SK-N-SH (cell line): Measurements from ENCODE around the gene KIF9. TPM values are rescaled to one million over a fixed set of nuclear protein-coding genes. Genes with fewer than 3 reads are reported as not detected.

Experiments used
- CTCF ChIA-PET: fragments of 300-600, 350-600 bp; formaldehyde crosslinking; extraction: SDS; loops from one replicate; lab custom pipeline; 2021; lab: Yijun Ruan, JAX
- POLR2A ChIA-PET: fragments of 350-600 bp; sonication (Branson Sonifier 250); formaldehyde crosslinking; extraction: SDS; loops from one replicate; lab custom pipeline; 2020; ENCODE audit warnings: antibody characterized with exemption, inconsistent platforms; lab: Yijun Ruan, JAX
- DNase-seq: peaks from one replicate; pipeline ENCODE4 v3.0.0; 2012
- H2AFZ ChIP-seq: fragments of 200-600 bp; sonication (generic); 2 replicates; pipeline ENCODE4 v1.8.1; 2016; ENCODE audit warnings: antibody characterized with exemption, mild to moderate bottlenecking, low read depth
- H3F3A ChIP-seq: fragments of 200-600 bp; sonication (generic); replicated peaks from 2 replicates; pipeline ENCODE3; 2016; ENCODE audit warnings: antibody characterized with exemption, mild to moderate bottlenecking; ENCODE audit not compliant: insufficient read depth
- H3K27ac ChIP-seq, 2 experiments: fragments of 200-500 bp in 1 of 2; fragments of 200-600 bp in 1 of 2; sonication (Bioruptor generic) in 1 of 2; sonication (generic), shearing (Covaris generic) in 1 of 2; 2 replicates each; pipeline versions ENCODE4 v1.5.1 to v1.6.1; 2014 to 2016; ENCODE audit warnings: low read depth in 2 of 2, inconsistent platforms in 1 of 2, low read length in 1 of 2, mild to moderate bottlenecking in 1 of 2, mixed read lengths in 1 of 2
- H3K27me3 ChIP-seq: fragments of 200-600 bp; sonication (generic), shearing (Covaris generic); 2 replicates; pipeline ENCODE4 v1.6.1; 2016; ENCODE audit warnings: mixed run types; ENCODE audit not compliant: insufficient read depth
- H3K36me3 ChIP-seq, 2 experiments: fragments of 200-500 bp in 1 of 2; fragments of 200-600 bp in 1 of 2; sonication (Bioruptor generic) in 1 of 2; sonication (generic) in 1 of 2; replicated peaks in 1 of 2; 2 replicates each; pipeline versions ENCODE3 to v1.5.1; 2014 to 2016; ENCODE audit warnings: low read length in 1 of 2, mild to moderate bottlenecking in 1 of 2; ENCODE audit not compliant: insufficient read depth in 2 of 2, control insufficient read depth in 1 of 2
- H3K4me1 ChIP-seq, 2 experiments: fragments of 200-500 bp in 1 of 2; fragments of 200-600 bp in 1 of 2; sonication (Bioruptor generic) in 1 of 2; sonication (generic), shearing (Covaris generic) in 1 of 2; 2 replicates each; pipeline versions ENCODE4 v1.5.1 to v1.6.1; 2014 to 2016; ENCODE audit warnings: low read depth in 1 of 2, low read length in 1 of 2, mixed run types in 1 of 2; ENCODE audit not compliant: insufficient read depth in 2 of 2, control insufficient read depth in 1 of 2
- H3K4me2 ChIP-seq: fragments of 200-600 bp; sonication (generic), shearing (Covaris generic); 2 replicates; pipeline ENCODE4 v1.6.1; 2017; ENCODE audit warnings: mixed run types
- H3K4me3 ChIP-seq, 2 experiments: fragments of 200-500 bp in 1 of 2; fragments of 200-600 bp in 1 of 2; sonication (Bioruptor generic) in 1 of 2; sonication (generic), shearing (Covaris generic) in 1 of 2; 2 replicates each; pipeline versions ENCODE4 v1.5.1 to v1.8.1; 2014 to 2016; ENCODE audit warnings: low read depth in 2 of 2, inconsistent platforms in 1 of 2, low read length in 1 of 2, mild to moderate bottlenecking in 1 of 2, mixed read lengths in 1 of 2, moderate library complexity in 1 of 2
- H3K79me2 ChIP-seq: fragments of 200-600 bp; sonication (generic); 2 replicates; pipeline ENCODE4 v1.8.1; 2017; ENCODE audit warnings: mild to moderate bottlenecking; ENCODE audit not compliant: insufficient read depth
- H3K9ac ChIP-seq: fragments of 200-600 bp; sonication (generic); 2 replicates; pipeline ENCODE4 v1.6.1; 2017; ENCODE audit warnings: mixed run types
- H3K9me2 ChIP-seq: fragments of 200-600 bp; sonication (generic); 2 replicates; pipeline ENCODE4 v1.6.1; 2017; ENCODE audit warnings: mixed run types
- H3K9me3 ChIP-seq: fragments of 200-600 bp; sonication (generic); 2 replicates; pipeline ENCODE4 v1.6.1; 2017; ENCODE audit warnings: mixed run types, mild to moderate bottlenecking, moderate library complexity
- H4K20me1 ChIP-seq: fragments of 200-600 bp; sonication (generic); 2 replicates; pipeline ENCODE4 v1.6.1; 2017; ENCODE audit warnings: mild to moderate bottlenecking, mixed run types; ENCODE audit not compliant: insufficient read depth
- CHD2 ChIP-seq: fragments of 150-350 bp; IDR thresholded peaks from 2 replicates; pipeline ENCODE4 v1.6.1; 2018; ENCODE audit warnings: low read length; ENCODE audit not compliant: partially characterized antibody
- FOXJ3 ChIP-seq: sonication (generic); formaldehyde crosslinking; IDR thresholded peaks from 2 replicates; pipeline ENCODE4 v1.5.1; 2020; ENCODE audit warnings: mild to moderate bottlenecking, missing genetic modification reagents
- GATA2 ChIP-seq: sonication (generic); formaldehyde crosslinking; IDR thresholded peaks from 2 replicates; pipeline ENCODE4 v1.5.0; 2020; ENCODE audit warnings: mild to moderate bottlenecking, missing genetic modification reagents
- JUND ChIP-seq: IDR thresholded peaks from 2 replicates; pipeline ENCODE4 v1.4.0; 2012
- MXI1 ChIP-seq: IDR thresholded peaks from 2 replicates; pipeline ENCODE4 v1.6.1; 2012; ENCODE audit warnings: mild to moderate bottlenecking, low read depth, low read length, improper control_type of control experiment
- NRF1 ChIP-seq: IDR thresholded peaks from 2 replicates; pipeline ENCODE4 v1.6.1; 2012; ENCODE audit warnings: low read depth, mild to moderate bottlenecking, low read length
- RAD21 ChIP-seq: IDR thresholded peaks from 2 replicates; pipeline ENCODE4 v1.6.1; 2012; ENCODE audit warnings: mild to moderate bottlenecking, low read length
- RXRA ChIP-seq: IDR thresholded peaks from 2 replicates; pipeline ENCODE4 v1.4.0; 2012; ENCODE audit warnings: low read depth, mild to moderate bottlenecking, borderline replicate concordance
- SIN3A ChIP-seq: IDR thresholded peaks from 2 replicates; pipeline ENCODE4 v1.6.1; 2012; ENCODE audit warnings: low read depth, mild to moderate bottlenecking, low read length, moderate library complexity, borderline replicate concordance
- SMC3 ChIP-seq: IDR thresholded peaks from 2 replicates; pipeline ENCODE4 v1.6.1; 2012; ENCODE audit warnings: low read depth, low read length, improper control_type of control experiment
- TAF1 ChIP-seq: IDR thresholded peaks from 2 replicates; pipeline ENCODE4 v1.6.1; 2012; ENCODE audit warnings: low read depth, mild to moderate bottlenecking, low read length, moderate library complexity, borderline replicate concordance
- WGBS: methylation state at CpG from one replicate; pipeline ENCODE4 v1.1.6; 2017; ENCODE audit warnings: low lambda C conversion rate; 5-methylcytosine and 5-hydroxymethylcytosine counted together
- polyA plus RNA-seq, 3 experiments: library from polyadenylated mRNA; depleted of rRNA; stranded (reverse); fragments of >200 nt; gene quantifications; 2 replicates each; pipeline ENCODE4 v1.2.3, GENCODE V29; 2012
- TF ChIP-seq, protein P1 (sequence below): IDR thresholded peaks from 2 replicates; pipeline ENCODE4 v1.6.1; 2012; ENCODE audit warnings: mild to moderate bottlenecking, low read depth, low read length, moderate library complexity
- TF ChIP-seq, protein P2 (sequence below): IDR thresholded peaks from 2 replicates; pipeline ENCODE4 v1.4.0; 2012; ENCODE audit warnings: low read depth
- TF ChIP-seq, protein P3 (sequence below): fragments of 150-350 bp; IDR thresholded peaks from 2 replicates; pipeline ENCODE4 v1.6.1; 2017; ENCODE audit warnings: antibody characterized with exemption, low read length, low read depth, borderline replicate concordance
- TF ChIP-seq, protein P4 (sequence below): IDR thresholded peaks from 2 replicates; pipeline ENCODE4 v1.4.0; 2012; ENCODE audit warnings: low read depth, borderline replicate concordance
- TF ChIP-seq, protein P5 (sequence below): IDR thresholded peaks from 2 replicates; pipeline ENCODE4; 2012

KIF9 gene
- polyA plus RNA-seq, 1 of the 3 experiments (the other 2 are of a cell fraction): 31.8 TPM

DNA sequence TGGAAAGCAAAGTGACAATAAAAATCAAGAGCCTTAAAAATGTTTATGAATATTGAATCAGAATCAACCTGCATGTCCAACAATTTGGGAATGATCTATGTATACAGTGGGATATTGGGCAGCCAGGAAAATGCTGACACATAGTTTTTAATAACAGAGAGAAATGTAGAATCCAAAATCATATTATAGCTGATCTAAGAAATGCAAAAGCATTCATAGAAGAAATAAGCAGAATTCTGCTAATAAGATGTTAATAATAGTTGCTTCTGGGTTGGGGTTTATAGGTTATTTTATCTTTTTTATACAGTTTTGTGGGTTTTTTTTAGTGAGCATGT lies 15.1 kb downstream of the KIF9 start:
- CTCF ChIA-PET: interaction anchor here (0.6 to 2.1 kb wide), 4 partner anchors 10 to 46 kb away, joined by 3 to 5 read pairs (median 3); no protein-coding TSS in a partner anchor
- no peak overlapping the region for H3K4me3 ChIP-seq
- H2AFZ ChIP-seq: no peak overlapping the region

DNA sequence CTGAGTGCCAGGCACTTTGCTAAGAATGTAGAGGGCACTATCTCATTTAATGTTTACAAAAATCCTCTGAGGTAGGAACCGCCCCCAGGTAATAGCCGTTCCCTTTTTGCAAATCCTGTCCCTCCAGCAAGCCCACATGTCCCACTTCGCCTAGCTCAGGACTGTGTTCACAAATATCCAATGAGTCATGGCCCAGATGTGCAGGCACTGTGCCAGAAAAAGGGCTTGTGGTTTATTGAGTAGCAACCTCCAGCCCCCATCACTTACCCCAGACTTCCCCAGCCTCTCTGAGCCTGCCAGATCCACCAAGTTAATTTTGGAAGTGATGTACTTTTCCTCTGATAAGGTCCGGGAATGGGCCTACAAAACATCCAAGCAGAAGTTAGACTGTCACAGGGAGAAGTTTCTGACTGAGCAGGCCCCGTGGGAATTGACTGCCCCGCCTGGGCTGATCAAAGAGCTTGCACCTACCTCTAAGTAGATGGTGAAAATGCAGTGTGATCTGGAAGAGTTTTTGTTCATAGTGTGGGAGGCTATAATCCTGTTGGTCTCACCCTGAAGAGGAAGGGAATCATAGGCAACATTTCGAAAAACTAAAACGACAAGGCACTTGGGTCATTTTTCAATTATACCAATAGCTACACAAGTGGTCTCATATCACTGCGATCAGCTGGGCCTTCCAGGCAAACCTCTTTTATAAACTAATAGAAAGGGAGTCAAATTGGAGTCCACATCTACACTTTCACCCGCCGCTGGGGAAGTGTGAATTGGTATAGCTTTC lies 15.7 kb downstream of the KIF9 start:
- ChIA-PET POLR2A (interaction anchor here (1.3 kb wide), 1 partner anchor 113 kb away, joined by 3 read pairs; the partner anchor contains the start of gene PTPN23), CTCF (interaction anchor here (0.6 to 2.1 kb wide), 4 partner anchors 10 to 47 kb away, joined by 3 to 5 read pairs (median 3); no protein-coding TSS in a partner anchor)
- peaks cover 7 to 8% of the 10 kb centered on the region in 2 experiments; a peak in 1 of 4 replicates for H3K4me1 ChIP-seq
- H3K27ac ChIP-seq: peak overlapping the region in 1 of 2 experiments; percentile 43; a peak in 2 of 4 replicates
- peak; percentile 73 for DNase-seq
- H3F3A ChIP-seq: no peaks in the 10 kb centered on the region
- H3K9me2 ChIP-seq: no peaks in the 10 kb centered on the region
- H4K20me1 ChIP-seq: no peaks in the 10 kb centered on the region
- H2AFZ ChIP-seq: no peak overlapping the region
- no peak overlapping the region for H3K9ac ChIP-seq
- H3K9me3 ChIP-seq: no peaks in the 10 kb centered on the region
- peak overlapping the region; percentile 35; the same call in 1 of the 2 replicates for H3K4me2 ChIP-seq
- H3K27me3 ChIP-seq: no peaks in the 10 kb centered on the region
- no peaks in the 10 kb centered on the region for H3K79me2 ChIP-seq
- no peak overlapping the region for H3K4me3 ChIP-seq
- H3K36me3 ChIP-seq: no peaks in the 10 kb centered on the region
- WGBS: 56% methylated on average over 10 of the region's 11 CpGs
- TF ChIP-seq, protein P1, sequence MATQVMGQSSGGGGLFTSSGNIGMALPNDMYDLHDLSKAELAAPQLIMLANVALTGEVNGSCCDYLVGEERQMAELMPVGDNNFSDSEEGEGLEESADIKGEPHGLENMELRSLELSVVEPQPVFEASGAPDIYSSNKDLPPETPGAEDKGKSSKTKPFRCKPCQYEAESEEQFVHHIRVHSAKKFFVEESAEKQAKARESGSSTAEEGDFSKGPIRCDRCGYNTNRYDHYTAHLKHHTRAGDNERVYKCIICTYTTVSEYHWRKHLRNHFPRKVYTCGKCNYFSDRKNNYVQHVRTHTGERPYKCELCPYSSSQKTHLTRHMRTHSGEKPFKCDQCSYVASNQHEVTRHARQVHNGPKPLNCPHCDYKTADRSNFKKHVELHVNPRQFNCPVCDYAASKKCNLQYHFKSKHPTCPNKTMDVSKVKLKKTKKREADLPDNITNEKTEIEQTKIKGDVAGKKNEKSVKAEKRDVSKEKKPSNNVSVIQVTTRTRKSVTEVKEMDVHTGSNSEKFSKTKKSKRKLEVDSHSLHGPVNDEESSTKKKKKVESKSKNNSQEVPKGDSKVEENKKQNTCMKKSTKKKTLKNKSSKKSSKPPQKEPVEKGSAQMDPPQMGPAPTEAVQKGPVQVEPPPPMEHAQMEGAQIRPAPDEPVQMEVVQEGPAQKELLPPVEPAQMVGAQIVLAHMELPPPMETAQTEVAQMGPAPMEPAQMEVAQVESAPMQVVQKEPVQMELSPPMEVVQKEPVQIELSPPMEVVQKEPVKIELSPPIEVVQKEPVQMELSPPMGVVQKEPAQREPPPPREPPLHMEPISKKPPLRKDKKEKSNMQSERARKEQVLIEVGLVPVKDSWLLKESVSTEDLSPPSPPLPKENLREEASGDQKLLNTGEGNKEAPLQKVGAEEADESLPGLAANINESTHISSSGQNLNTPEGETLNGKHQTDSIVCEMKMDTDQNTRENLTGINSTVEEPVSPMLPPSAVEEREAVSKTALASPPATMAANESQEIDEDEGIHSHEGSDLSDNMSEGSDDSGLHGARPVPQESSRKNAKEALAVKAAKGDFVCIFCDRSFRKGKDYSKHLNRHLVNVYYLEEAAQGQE: no peak
- TF ChIP-seq GATA2 (CRISPR knock-in tag) (peak; percentile 35; the same call in 1 of the 2 replicates), SMC3 (no peak), NRF1 (no peak), JUND (peak; percentile 32; the same call in 1 of the 2 replicates), CHD2 (no peak), SIN3A (no peak), RXRA (no peak), RAD21 (0 out of 2 replicates have a peak, but pooled peaks have one; percentile 1)
- TF ChIP-seq, protein P2, sequence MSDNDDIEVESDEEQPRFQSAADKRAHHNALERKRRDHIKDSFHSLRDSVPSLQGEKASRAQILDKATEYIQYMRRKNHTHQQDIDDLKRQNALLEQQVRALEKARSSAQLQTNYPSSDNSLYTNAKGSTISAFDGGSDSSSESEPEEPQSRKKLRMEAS: no peak

More for the DNA sequence above, 15.1 kb downstream of the KIF9 start:
- no peaks in the 10 kb centered on the region for H3K27me3 ChIP-seq
- H3K27ac ChIP-seq: no peak overlapping the region; a peak in 1 of 4 replicates
- TF ChIP-seq TAF1 (no peak), MXI1 (no peak), RXRA (no peak), CHD2 (no peak), SIN3A (no peak), FOXJ3 (no peak)
- TF ChIP-seq, protein P3, sequence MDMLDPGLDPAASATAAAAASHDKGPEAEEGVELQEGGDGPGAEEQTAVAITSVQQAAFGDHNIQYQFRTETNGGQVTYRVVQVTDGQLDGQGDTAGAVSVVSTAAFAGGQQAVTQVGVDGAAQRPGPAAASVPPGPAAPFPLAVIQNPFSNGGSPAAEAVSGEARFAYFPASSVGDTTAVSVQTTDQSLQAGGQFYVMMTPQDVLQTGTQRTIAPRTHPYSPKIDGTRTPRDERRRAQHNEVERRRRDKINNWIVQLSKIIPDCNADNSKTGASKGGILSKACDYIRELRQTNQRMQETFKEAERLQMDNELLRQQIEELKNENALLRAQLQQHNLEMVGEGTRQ: no peak
- TF ChIP-seq, protein P4, sequence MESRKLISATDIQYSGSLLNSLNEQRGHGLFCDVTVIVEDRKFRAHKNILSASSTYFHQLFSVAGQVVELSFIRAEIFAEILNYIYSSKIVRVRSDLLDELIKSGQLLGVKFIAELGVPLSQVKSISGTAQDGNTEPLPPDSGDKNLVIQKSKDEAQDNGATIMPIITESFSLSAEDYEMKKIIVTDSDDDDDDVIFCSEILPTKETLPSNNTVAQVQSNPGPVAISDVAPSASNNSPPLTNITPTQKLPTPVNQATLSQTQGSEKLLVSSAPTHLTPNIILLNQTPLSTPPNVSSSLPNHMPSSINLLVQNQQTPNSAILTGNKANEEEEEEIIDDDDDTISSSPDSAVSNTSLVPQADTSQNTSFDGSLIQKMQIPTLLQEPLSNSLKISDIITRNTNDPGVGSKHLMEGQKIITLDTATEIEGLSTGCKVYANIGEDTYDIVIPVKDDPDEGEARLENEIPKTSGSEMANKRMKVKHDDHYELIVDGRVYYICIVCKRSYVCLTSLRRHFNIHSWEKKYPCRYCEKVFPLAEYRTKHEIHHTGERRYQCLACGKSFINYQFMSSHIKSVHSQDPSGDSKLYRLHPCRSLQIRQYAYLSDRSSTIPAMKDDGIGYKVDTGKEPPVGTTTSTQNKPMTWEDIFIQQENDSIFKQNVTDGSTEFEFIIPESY: no peak
- TF ChIP-seq, protein P5, sequence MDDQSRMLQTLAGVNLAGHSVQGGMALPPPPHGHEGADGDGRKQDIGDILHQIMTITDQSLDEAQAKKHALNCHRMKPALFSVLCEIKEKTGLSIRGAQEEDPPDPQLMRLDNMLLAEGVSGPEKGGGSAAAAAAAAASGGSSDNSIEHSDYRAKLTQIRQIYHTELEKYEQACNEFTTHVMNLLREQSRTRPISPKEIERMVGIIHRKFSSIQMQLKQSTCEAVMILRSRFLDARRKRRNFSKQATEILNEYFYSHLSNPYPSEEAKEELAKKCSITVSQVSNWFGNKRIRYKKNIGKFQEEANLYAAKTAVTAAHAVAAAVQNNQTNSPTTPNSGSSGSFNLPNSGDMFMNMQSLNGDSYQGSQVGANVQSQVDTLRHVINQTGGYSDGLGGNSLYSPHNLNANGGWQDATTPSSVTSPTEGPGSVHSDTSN: no peak
- H3K4me1 ChIP-seq: peaks cover 7 to 8% of the 10 kb centered on the region in 2 experiments; a peak in 1 of 4 replicates
- no peak overlapping the region for H3K9ac ChIP-seq
- H3K4me2 ChIP-seq: no peak overlapping the region
- POLR2A ChIA-PET: interaction anchor here (1.3 kb wide), 1 partner anchor 113 kb away, joined by 3 read pairs; the partner anchor contains the start of gene PTPN23
- no peaks in the 10 kb centered on the region for H3K9me3 ChIP-seq
- no peak for DNase-seq
- H3K9me2 ChIP-seq: no peaks in the 10 kb centered on the region
- no peaks in the 10 kb centered on the region for H3K36me3 ChIP-seq
- no peaks in the 10 kb centered on the region for H3F3A ChIP-seq
- H3K79me2 ChIP-seq: no peaks in the 10 kb centered on the region
- no peaks in the 10 kb centered on the region for H4K20me1 ChIP-seq
